ENCODE measurements around the gene PPP3CA.

Gene PPP3CA

DNA sequence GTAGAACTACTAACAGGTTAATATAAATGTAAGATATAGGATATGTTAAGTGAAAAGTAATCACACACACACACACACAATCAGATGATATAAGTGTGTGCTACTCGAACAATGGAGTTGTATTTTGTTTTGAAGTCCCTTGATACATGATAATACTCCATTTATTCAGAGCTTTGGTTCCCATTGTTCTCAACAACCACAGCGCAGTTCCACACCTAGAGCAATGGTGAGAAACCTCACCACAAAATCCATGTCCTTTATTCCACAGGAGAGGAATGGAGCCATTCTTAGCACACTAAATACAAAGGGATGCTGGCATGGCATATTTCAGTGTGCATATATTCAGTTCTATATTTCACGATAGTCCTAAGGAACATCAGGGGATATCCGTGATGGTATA, 139.2 kb downstream of the PPP3CA start:
- no peak overlapping the region for H3K4me3 ChIP-seq (ENCODE audit: low read length)
- no peak for DNase-seq (ENCODE audit: low read depth)
- TF ChIP-seq, protein P1, sequence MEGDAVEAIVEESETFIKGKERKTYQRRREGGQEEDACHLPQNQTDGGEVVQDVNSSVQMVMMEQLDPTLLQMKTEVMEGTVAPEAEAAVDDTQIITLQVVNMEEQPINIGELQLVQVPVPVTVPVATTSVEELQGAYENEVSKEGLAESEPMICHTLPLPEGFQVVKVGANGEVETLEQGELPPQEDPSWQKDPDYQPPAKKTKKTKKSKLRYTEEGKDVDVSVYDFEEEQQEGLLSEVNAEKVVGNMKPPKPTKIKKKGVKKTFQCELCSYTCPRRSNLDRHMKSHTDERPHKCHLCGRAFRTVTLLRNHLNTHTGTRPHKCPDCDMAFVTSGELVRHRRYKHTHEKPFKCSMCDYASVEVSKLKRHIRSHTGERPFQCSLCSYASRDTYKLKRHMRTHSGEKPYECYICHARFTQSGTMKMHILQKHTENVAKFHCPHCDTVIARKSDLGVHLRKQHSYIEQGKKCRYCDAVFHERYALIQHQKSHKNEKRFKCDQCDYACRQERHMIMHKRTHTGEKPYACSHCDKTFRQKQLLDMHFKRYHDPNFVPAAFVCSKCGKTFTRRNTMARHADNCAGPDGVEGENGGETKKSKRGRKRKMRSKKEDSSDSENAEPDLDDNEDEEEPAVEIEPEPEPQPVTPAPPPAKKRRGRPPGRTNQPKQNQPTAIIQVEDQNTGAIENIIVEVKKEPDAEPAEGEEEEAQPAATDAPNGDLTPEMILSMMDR (conservative IDR thresholded peaks at IDR 0.05; ENCODE audit: low read length) = no peak

DNA sequence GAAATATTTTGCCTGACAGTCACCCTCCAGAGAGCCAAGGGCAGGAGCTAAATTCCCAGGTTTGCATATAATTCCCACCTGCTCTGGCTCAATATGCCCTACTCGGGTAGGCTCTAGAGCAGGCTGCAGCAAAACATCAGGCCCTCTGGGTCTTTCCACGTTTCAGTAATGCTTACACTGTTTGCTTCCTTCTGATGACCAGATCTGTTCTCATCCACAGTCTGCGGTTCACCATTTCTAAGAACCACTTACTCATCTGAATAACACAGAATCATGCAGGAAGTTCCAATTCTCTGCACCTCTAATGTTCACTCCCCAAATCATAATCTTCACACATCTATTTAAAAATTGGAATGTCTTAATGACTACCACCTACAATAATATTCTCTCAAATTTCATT, 141.4 kb downstream of the PPP3CA start:
- no peak overlapping the region for H3K4me3 ChIP-seq (ENCODE audit: low read length)
- peak; percentile 38 for DNase-seq (ENCODE audit: low read depth)
- TF ChIP-seq, protein P1 (conservative IDR thresholded peaks at IDR 0.05; ENCODE audit: low read length) = no peak

DNA sequence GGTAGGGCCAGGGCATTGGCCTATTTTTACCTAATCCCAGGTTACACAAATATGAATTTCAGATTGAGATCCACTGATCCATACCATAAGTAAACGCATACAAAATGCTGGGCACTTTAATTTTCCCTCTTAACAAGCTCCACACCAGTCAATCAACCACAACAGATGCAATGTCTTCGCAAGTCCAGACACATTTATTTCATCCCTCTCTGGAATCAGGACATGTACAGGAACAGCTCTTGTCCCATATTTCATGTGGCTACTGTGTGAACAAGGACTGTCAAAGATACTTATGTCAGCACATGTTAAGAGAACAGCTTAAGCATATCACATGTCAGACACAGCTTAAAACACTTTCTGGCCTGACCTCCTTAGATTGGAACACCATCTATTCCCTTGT, 145.9 kb downstream of the PPP3CA start:
- TF ChIP-seq, protein P1 (conservative IDR thresholded peaks at IDR 0.05; ENCODE audit: low read length) = no peak
- DNase-seq (ENCODE audit: low read depth) = no peak
- no peak overlapping the region for H3K4me3 ChIP-seq (ENCODE audit: low read length)

DNA sequence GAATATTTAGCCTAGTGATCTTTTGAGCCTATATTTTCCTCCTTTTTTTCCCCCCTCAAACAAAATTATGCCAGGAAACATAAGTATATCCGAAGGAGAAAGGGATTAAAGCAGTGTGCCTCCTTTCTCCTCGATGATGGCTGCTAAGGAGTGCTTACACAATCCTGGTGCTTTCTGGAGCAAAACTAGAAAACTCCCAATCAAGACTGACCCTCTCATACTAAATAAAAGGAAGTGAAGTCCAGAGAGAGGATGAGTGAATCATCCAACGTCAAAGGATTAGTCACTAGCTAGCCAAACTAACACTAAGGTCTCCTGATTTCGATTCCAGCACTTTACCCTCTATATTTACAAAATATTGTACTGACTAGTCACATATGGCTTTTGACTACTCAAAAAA, 146.8 kb downstream of the PPP3CA start:
- peak; percentile 86 for DNase-seq (ENCODE audit: low read depth)
- TF ChIP-seq, protein P1 (conservative IDR thresholded peaks at IDR 0.05; ENCODE audit: low read length) = no peak
- peak overlapping the region; percentile 26 for H3K4me3 ChIP-seq (ENCODE audit: low read length)

DNA sequence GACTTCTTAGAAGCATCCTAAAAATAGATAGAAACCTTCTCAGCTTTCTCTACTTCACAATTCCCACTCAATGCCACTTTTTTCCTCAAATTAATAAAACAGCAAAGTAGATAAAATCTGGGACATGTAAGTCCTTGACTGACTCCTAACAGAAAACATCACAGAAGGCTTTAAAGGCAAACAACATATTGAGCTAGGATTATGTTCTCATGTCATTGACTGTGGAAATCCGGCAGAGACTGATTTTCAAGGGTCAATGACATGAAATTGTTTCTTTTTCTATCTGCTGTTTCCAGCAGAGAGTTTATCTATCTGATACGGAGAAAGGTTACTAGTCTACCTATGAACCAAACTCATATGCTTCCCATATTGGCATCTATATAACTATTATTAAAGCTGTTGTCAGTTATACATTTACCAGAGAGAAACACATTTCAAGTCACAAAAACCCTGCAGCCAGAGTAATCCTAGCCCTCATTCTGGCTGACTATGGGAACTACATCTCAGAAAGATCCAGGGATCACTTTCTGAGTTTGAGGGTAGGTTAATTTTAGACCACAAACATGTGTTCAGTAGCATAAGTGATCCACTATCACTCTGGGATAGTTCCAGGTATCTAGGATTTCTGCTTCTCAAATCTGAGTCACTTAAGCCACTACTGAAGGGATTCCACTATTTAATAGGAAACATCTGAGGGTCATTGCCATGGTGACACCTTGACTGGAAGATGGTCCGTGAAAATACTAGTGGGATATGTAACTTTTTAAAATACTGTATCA, 147.6 kb downstream of the PPP3CA start:
- no peak overlapping the region for H3K4me3 ChIP-seq (ENCODE audit: low read length)
- TF ChIP-seq, protein P1 (conservative IDR thresholded peaks at IDR 0.05; ENCODE audit: low read length) = no peak; the same call in 1 of the 2 replicates
- peak; percentile 62 for DNase-seq (ENCODE audit: low read depth)

DNA sequence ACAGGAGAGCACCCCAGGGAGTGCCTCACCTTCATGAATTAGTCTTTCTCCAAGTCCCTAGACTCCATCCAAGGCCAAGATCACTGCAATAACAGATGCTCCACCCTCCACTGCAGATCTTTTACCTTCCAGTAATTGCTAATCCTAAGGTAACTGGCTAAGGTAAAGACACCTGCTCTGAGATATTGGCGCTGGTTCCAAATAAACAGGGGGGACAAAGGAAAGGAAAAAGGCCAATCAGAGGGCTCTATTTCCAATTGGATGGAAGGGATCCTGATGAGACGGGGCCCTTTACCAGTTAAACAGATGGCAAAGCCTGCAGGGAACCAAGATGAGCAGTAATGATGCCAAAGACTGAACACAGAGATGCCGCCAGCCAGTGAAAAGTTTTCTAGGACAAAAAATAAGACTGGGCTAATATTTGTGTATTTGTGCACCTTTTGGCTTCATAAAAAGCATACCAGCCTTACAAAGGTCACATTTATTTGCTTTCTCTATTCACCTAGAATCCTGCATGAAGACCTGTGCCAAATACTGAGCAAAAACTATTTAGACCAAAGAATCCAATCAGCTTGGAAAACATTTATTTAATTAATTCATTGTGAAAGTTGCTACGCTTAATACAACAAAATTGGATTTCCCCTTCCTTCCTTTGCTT, 148.5 kb downstream of the PPP3CA start:
- TF ChIP-seq, protein P1 (conservative IDR thresholded peaks at IDR 0.05; ENCODE audit: low read length) = no peak
- DNase-seq (ENCODE audit: low read depth) = no peak
- no peak overlapping the region for H3K4me3 ChIP-seq (ENCODE audit: low read length)

DNA sequence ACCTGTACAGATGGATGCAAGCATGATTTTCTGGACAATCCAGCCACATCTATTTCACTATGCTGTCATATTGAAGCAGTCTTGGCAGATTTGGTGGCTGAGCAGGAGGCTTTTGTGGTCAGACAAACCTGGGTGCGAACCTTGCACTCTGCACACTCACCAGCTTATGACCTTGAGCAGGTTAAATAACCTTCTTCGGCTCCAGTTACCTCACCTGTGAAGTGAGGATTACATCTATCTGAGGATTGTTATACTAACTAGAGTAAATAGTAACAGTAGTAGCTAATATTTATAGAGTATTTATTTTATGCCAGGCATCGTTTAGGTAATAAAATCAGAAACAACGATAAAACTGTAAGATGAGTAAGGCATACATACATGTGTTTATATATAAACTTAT, 150.0 kb downstream of the PPP3CA start:
- TF ChIP-seq, protein P1 (conservative IDR thresholded peaks at IDR 0.05; ENCODE audit: low read length) = no peak
- H3K4me3 ChIP-seq (ENCODE audit: low read length) = no peak overlapping the region
- no peak for DNase-seq (ENCODE audit: low read depth)

All from AG10803 (cell line).